Heart right ventricle (tissue), 16 donors: ENCODE results near the gene PMF1. TPM values are rescaled to one million over a fixed set of nuclear protein-coding genes. Genes with fewer than 3 reads are reported as not detected.

Source experiments
- ATAC-seq, 8 donors: fragments of 200-7000 bp; cut with Tn5 transposase; one replicate each; pipeline ENCODE4 v1.9.1; 2020; ENCODE audit warnings: mild to moderate bottlenecking in 8 of 8, moderate library complexity in 8 of 8, moderate number of reproducible peaks in 1 of 8
- DNase-seq, 2 donors: peaks; one replicate each; pipeline ENCODE4 v3.0.0-alpha.2; 2020
- H3K27ac ChIP-seq, 10 donors: fragments of 200-600 bp; sonication (generic) in 2 of 10; one replicate each; pipeline versions ENCODE4 v1.5.0 to v1.8.0; 2020 to 2022; ENCODE audit warnings: mild to moderate bottlenecking in 3 of 10
- H3K27me3 ChIP-seq, 7 donors: fragments of 200-600 bp; one replicate each; pipeline ENCODE4 v1.8.0; 2021 to 2022; ENCODE audit warnings: mild to moderate bottlenecking in 2 of 7
- H3K36me3 ChIP-seq, 9 donors: fragments of 200-600 bp; sonication (generic) in 1 of 9; one replicate each; pipeline versions ENCODE4 v1.5.0 to v1.8.0; 2020 to 2022; ENCODE audit warnings: mild to moderate bottlenecking in 2 of 9
- H3K4me1 ChIP-seq, 9 donors: fragments of 200-600 bp; sonication (generic) in 1 of 9; one replicate each; pipeline versions ENCODE4 v1.5.0 to v1.8.0; 2020 to 2022; ENCODE audit warnings: mild to moderate bottlenecking in 4 of 9
- H3K4me3 ChIP-seq, 10 donors: fragments of 200-600 bp; sonication (generic) in 2 of 10; one replicate each; pipeline versions ENCODE4 v1.5.0 to v1.8.0; 2020 to 2022; ENCODE audit warnings: mild to moderate bottlenecking in 7 of 10, moderate library complexity in 2 of 10
- H3K9me3 ChIP-seq, 11 donors: fragments of 200-600 bp in 10 of 11; sonication (generic) in 2 of 11; one replicate each; pipeline versions ENCODE4 v1.5.0 to v1.8.0; 2013 to 2022; ENCODE audit warnings: mild to moderate bottlenecking in 2 of 11, control low read depth in 1 of 11, moderate library complexity in 1 of 11
- WGBS, 2 donors: extraction: QIAGEN DNeasy Blood & Tissue Kit; methylation state at CpG; one replicate each; pipeline ENCODE4 v1.1.7; 2013; ENCODE audit warnings: inconsistent platforms in 1 of 2; 5-methylcytosine and 5-hydroxymethylcytosine counted together
- intact Hi-C, 10 donors: fragments of 100-400 bp; cut with DNase I; formaldehyde crosslinking; loops; one replicate each; pipeline versions ENCODE4 v1.11.1 to v1.14.2; 2022
- polyA plus RNA-seq, 2 donors: library from polyadenylated mRNA; stranded (reverse); fragments of 200-250 nt; gene quantifications; one replicate each; pipeline ENCODE4 v1.2.3, GENCODE V29; 2013
- total RNA-seq, 10 donors: library from RNA; stranded (reverse); fragmentation: NEBNext Ultra II Directional in 3 of 10; extraction: Animal tissue kit (Norgen Biotek cat#: 25700) in 3 of 10; gene quantifications; one replicate each; pipeline versions ENCODE4 v1.2.1 to v1.2.4, GENCODE V29; 2021 to 2023
- TF ChIP-seq, protein P1 (sequence below), 9 donors: fragments of 200-600 bp; sonication (generic) in 2 of 9; IDR thresholded peaks; one replicate each; pipeline versions ENCODE4 v1.5.0 to v1.8.0; 2021 to 2022; ENCODE audit warnings: antibody characterized with exemption in 9 of 9, mild to moderate bottlenecking in 5 of 9, moderate library complexity in 1 of 9
- donor health status: Arrhythmogenic right ventricular cardiomyopathy.
- donor health status: ischemic (EF 13 %, LVEDD 7.1; RV severe dilation, severe dysfunction).
- donor health status: healthy with polysubstance abuse.
- donor health status: DM: no; HTN: yes; CAD: no.
- donor health status: DM: no; HTN: no; CAD: no.
- donor health status: ischemic (EF 25% LVEDD 6.9; RV normal size, moderate dysfunction).
- donor health status: ischemic (EF 25% LVEDD 5.7; RV mildly dilated, moderate dysfunction).
- donor health status: healthy.
- donor health status: DM: yes; HTN: yes; CAD: no.
- donor health status: Ischemic cardiomyopathy.
- donor health status: ischemic (EF 35%, LVEDD 5.7; RV mildly dilated, moderate dysfunction).
- donor health status: nonischemic (EF 11% LVEDD 7.7; RV severe dilation, severe dysfunction).
- donor health status: DM: yes; HTN: yes; CAD: no.
- donor health status: PGD.
- donor health status: ischemic (EF 29% LVEDD 5.4; RV normal size, mild dysfunction).
- donor health status: nonischemic (EF 23%, LVEDD 6.1; RV moderate dilation, normal function).

Gene PMF1
- total and polyA plus RNA-seq, 12 donors = 55.9 to 122 (median 69.9) TPM

DNA sequence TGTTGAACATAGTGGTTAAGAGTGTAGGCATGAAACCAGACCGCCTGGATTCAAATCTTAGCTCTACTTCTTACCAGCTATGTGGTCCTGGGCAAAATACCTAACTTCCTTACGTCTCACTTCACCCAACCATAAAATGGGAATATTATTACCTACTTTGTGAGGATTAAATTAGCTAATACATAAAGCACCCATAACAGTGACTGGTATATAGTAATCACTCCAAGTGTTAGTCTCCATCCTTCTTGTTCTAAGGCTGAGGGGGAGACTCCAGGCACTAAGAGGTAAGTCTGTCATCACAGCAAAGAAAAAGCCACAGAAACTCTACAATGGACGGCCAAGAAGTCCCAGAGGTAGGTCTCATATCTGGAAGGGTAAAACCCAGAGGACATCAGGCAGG, 67.0 kb downstream of the PMF1 start:
- Histone ChIP-seq H3K36me3 (peaks cover 0 to 56% (median 35%) of the 10 kb centered on the region in 9 donors), H3K9me3 (no peaks in the 10 kb centered on the region), H3K27ac (no peak overlapping the region), H3K4me1 (peaks cover 0 to 78% (median 28%) of the 10 kb centered on the region in 9 donors), H3K4me3 (no peak overlapping the region), H3K27me3 (no peaks in the 10 kb centered on the region)
- TF ChIP-seq, protein P1, sequence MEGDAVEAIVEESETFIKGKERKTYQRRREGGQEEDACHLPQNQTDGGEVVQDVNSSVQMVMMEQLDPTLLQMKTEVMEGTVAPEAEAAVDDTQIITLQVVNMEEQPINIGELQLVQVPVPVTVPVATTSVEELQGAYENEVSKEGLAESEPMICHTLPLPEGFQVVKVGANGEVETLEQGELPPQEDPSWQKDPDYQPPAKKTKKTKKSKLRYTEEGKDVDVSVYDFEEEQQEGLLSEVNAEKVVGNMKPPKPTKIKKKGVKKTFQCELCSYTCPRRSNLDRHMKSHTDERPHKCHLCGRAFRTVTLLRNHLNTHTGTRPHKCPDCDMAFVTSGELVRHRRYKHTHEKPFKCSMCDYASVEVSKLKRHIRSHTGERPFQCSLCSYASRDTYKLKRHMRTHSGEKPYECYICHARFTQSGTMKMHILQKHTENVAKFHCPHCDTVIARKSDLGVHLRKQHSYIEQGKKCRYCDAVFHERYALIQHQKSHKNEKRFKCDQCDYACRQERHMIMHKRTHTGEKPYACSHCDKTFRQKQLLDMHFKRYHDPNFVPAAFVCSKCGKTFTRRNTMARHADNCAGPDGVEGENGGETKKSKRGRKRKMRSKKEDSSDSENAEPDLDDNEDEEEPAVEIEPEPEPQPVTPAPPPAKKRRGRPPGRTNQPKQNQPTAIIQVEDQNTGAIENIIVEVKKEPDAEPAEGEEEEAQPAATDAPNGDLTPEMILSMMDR (IDR thresholded peaks at IDR 0.05) = no peak
- WGBS, 2 donors = 85 to 95% methylated on average over 3 of the region's 3 CpGs
- no peak for DNase-seq
- ATAC-seq = no peak
- intact Hi-C loops = loop anchor here in 1 of 10 donors (5.0 kb wide), 1 partner anchor 38 kb away; the partner anchor contains the start of gene BGLAP

DNA sequence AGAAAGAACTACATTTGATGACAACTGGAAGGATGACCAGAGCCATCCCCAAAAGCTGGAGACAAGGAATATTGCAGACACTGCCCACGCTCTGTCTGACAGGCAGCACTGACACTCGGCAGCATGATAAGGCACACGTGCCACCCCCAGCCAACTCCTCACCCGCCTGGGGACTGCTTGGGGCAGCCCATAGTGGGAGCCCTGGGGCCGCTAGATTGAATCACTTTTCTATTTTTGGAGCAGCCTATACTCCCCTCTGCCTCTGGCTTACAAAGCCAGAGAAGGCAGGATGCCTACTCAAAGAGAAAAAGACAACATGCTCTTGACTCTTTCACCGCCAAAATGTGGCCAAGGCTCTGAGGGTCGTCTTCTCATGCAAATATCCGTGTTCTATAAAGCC, 68.5 kb downstream of the PMF1 start:
- H3K27me3 ChIP-seq = no peaks in the 10 kb centered on the region
- peak; percentile 52 to 87 (median 76) for ATAC-seq
- TF ChIP-seq, protein P1 (IDR thresholded peaks at IDR 0.05) = peak in 2 of 9 donors; percentile 15 to 22
- intact Hi-C loops = no loop called here
- H3K4me1 ChIP-seq = peaks cover 0 to 77% (median 28%) of the 10 kb centered on the region in 9 donors
- peak; percentile 65 to 69 for DNase-seq
- H3K9me3 ChIP-seq = no peaks in the 10 kb centered on the region
- H3K4me3 ChIP-seq = peak overlapping the region in 9 of 10 donors; percentile 72 to 96 (median 87)
- WGBS, 2 donors = 9 to 13% methylated on average over 8 of the region's 8 CpGs
- peak overlapping the region in 9 of 10 donors; percentile 85 to 98 (median 92) for H3K27ac ChIP-seq
- H3K36me3 ChIP-seq = peaks cover 0 to 45% (median 21%) of the 10 kb centered on the region in 9 donors

DNA sequence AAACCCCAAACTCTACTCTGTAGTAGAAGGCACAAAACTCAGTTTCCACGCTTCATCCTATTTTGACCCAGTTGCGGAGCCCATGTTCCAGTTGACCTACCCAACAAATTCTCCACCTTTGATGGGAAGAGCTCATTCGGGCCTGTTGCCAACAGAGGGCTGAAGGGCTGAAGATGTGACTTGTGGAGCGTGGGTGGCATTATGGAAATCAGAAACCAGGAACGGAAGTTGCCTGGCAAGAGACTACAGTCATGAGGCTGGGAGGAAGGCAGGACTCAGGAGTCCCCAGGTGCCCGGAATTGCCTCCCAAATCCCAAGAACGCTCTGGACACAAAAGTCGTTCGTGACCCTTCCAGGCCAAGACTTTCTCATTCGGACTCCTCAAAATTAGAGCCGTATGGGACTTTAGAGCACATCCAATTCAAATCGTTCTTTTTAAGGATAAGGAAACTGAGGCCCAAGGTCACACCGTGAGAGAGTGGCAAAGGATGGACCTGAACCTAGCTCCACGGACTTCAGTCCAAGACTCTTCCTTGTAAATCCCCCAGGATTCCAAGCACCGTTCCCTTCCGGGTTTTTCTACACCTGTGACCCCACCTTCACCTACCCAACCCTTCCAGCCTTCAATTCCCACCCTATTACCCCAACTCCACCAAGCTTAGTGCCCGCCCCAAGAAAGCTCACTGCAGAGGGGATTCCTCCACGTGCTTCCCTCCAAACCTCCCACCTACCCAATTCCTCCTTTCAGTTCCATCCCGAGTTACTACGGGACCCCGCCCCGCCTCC, 69.1 kb downstream of the PMF1 start:
- TF ChIP-seq, protein P1 (IDR thresholded peaks at IDR 0.05) = no peak
- H3K27me3 ChIP-seq = no peaks in the 10 kb centered on the region
- intact Hi-C loops = no loop called here
- H3K27ac ChIP-seq = peak overlapping the region; percentile 82 to 98 (median 92)
- WGBS, 2 donors = 6 to 8% methylated on average over 22 of the region's 22 CpGs
- peak in 7 of 8 donors; percentile 0 to 37 (median 3) for ATAC-seq
- peak overlapping the region; percentile 72 to 97 (median 88) for H3K4me3 ChIP-seq
- H3K36me3 ChIP-seq = peaks cover 0 to 43% (median 15%) of the 10 kb centered on the region in 9 donors
- H3K4me1 ChIP-seq = peaks cover 0 to 71% (median 28%) of the 10 kb centered on the region in 9 donors
- no peaks in the 10 kb centered on the region for H3K9me3 ChIP-seq
- DNase-seq = peak in 1 of 2 donors; percentile 35

DNA sequence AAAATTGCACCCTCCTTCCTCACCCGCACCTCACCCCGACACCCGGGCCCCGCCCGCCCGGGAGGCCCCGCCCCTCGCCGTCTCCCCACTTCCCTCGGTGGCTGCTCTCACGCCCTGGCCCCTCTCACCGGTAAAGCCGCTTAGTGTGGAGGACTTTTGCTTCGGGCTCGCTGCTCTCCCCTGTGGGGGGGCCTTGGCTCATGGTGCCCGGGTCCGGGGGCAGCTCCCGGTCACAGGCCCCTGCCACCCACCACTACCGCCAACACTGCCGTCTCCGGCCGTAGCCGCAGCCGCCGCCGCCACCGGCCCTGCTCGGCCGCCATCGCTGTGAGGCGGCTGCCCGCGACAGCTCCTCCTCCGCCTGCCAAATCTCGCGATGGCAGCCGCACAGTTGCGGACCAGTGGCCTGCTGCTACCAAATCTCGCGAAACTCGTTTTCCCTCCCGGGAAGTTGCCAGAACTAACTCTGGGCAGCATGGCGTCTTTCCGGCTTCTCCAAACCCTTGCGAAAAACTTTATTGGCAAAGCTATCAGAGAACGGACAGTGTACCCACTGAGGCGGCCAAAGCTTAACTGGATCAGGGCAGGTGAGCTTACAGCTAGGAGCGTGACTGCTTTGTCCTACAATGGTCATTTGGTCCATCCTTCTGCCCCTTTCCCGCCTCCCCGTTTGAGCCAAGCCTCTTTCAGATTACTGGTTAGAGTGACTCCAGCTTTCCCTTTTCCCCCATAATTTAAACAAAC, 69.8 kb downstream of the PMF1 start, which contains the start of gene SMG5:
Gene SMG5 (minus strand): TSS at position 347 of the 744 bp plus-strand sequence. CDS start 145 bp downstream, at position 202.
- H3K27me3 ChIP-seq = no peaks in the 10 kb centered on the region
- WGBS, 2 donors = 0% methylated on average over 45 to 50 of the region's 50 CpGs

More for the DNA sequence above, 69.8 kb downstream of the PMF1 start, which contains the start of gene SMG5:
- Histone ChIP-seq H3K9me3 (no peaks in the 10 kb centered on the region), H3K4me3 (peak within 1 kb of the TSS; percentile 72 to 97 (median 88)), H3K36me3 (peaks cover 0 to 35% (median 11%) of the 10 kb centered on the region in 9 donors), H3K4me1 (peaks cover 0 to 63% (median 28%) of the 10 kb centered on the region in 9 donors), H3K27ac (peak within 1 kb of the TSS; percentile 82 to 98 (median 92))
- intact Hi-C loops = no loop called here
- ATAC-seq (peak; percentile 89 to 96 (median 94)), DNase-seq (peak; percentile 95 to 98)
- TF ChIP-seq, protein P1 (IDR thresholded peaks at IDR 0.05) = no peak
